Smooth muscle cell (in vitro differentiated cells): Measurements from ENCODE around the gene STARD3. TPM values are rescaled to one million over a fixed set of nuclear protein-coding genes. Genes with fewer than 3 reads are reported as not detected.
A peak's percentile ranks its signal among the peaks of the same experiment; 100 is the strongest.

Experiments used
- DNase-seq: peaks from one replicate; lab custom pipeline; 2025; ENCODE audit not compliant: unreplicated experiment; lab: John Stamatoyannopoulos, UW
- H2AFZ ChIP-seq: fragments of 200-600 bp; sonication (generic); 2 replicates; pipeline ENCODE4 v1.6.0; 2016; ENCODE audit warnings: antibody characterized with exemption, low read depth, mild to moderate bottlenecking
- H3F3A ChIP-seq: fragments of 200-600 bp; sonication (generic); 2 replicates; pipeline ENCODE4 v1.6.0; 2017; ENCODE audit warnings: antibody characterized with exemption, low read depth
- H3K27ac ChIP-seq: fragments of 200-600 bp; sonication (generic); 2 replicates; pipeline ENCODE4 v1.5.1; 2016; ENCODE audit warnings: low read depth, mild to moderate bottlenecking
- H3K27me3 ChIP-seq: fragments of 200-600 bp; sonication (generic); 2 replicates; pipeline ENCODE4 v1.6.1; 2016; ENCODE audit warnings: low read depth, mild to moderate bottlenecking
- H3K36me3 ChIP-seq: fragments of 200-600 bp; sonication (generic); 2 replicates; pipeline ENCODE4 v1.5.1; 2016; ENCODE audit warnings: low read depth
- H3K4me1 ChIP-seq: fragments of 200-600 bp; sonication (generic); 2 replicates; pipeline ENCODE4 v1.5.1; 2016; ENCODE audit warnings: low read depth
- H3K4me2 ChIP-seq: fragments of 200-600 bp; sonication (generic); 2 replicates; pipeline ENCODE4 v1.6.0; 2016; ENCODE audit warnings: mild to moderate bottlenecking
- H3K4me3 ChIP-seq: fragments of 200-600 bp; sonication (generic); 2 replicates; pipeline ENCODE4 v1.5.1; 2016; ENCODE audit warnings: mild to moderate bottlenecking
- H3K79me2 ChIP-seq: fragments of 200-600 bp; sonication (generic); 2 replicates; pipeline ENCODE4 v1.6.0; 2016; ENCODE audit warnings: low read depth, mild to moderate bottlenecking
- H3K9ac ChIP-seq: fragments of 200-600 bp; sonication (generic); 2 replicates; pipeline ENCODE4 v1.6.0; 2016; ENCODE audit warnings: low read depth
- H3K9me3 ChIP-seq: fragments of 200-600 bp; sonication (generic); replicated peaks from 2 replicates; pipeline ENCODE4 v1.5.1; 2016; ENCODE audit warnings: low read depth
- H4K20me1 ChIP-seq: fragments of 200-600 bp; sonication (generic); 2 replicates; pipeline ENCODE4 v1.6.0; 2016; ENCODE audit warnings: low read depth
- CTCF ChIP-seq: fragments of 200-600 bp; sonication (generic); IDR thresholded peaks from 2 replicates; pipeline ENCODE4 v1.5.1; 2017; ENCODE audit warnings: borderline replicate concordance, mild to moderate bottlenecking, antibody characterized with exemption; ENCODE audit not compliant: insufficient read depth, poor library complexity, severe bottlenecking
- WGBS: methylation state at CpG from one replicate; pipeline ENCODE4 v1.1.7; 2016; ENCODE audit warnings: low lambda C conversion rate; 5-methylcytosine and 5-hydroxymethylcytosine counted together
- polyA plus RNA-seq: library from polyadenylated mRNA; unstranded; fragments of >200 nt; fragmentation: Nextera tagmentation; extraction: Ambion mirVana; gene quantifications from 2 replicates; pipeline ENCODE4 v1.2.1, GENCODE V29; 2016
- total RNA-seq: library from RNA; depleted of rRNA; stranded (reverse); fragments of >200 nt; gene quantifications from 2 replicates; pipeline ENCODE4 v1.2.3, GENCODE V29; 2014

The STARD3 gene
- total and polyA plus RNA-seq, 2 experiments from 2014 or later, result 37.5 to 53.3 TPM

GRCh38 chr17:39626171-39627046 is 10.5 kb upstream of the STARD3 start, which contains the start of gene PPP1R1B:
Gene PPP1R1B, plus strand, starts transcription at chr17:39626952. Its CDS starts 441 bp downstream, at chr17:39627393.
- H3K27ac ChIP-seq, result no peak within 1 kb of the TSS
- DNase-seq, result no peak
- H3K9me3 ChIP-seq, result no peaks in the 10 kb centered on the region
- TF ChIP-seq CTCF, result no peak
- H3K79me2 ChIP-seq, result no peaks in the 10 kb centered on the region
- no peaks in the 10 kb centered on the region for H3K36me3 ChIP-seq
- H2AFZ ChIP-seq, result no peak within 1 kb of the TSS
- peak within 1 kb of the TSS; percentile 84 for H3K4me2 ChIP-seq
- H3K4me1 ChIP-seq, result peaks cover 14% of the 10 kb centered on the region
- peaks cover 78% of the 10 kb centered on the region for H3K27me3 ChIP-seq
- 14% methylated on average over 24 of the region's 29 CpGs for WGBS
- no peaks in the 10 kb centered on the region for H4K20me1 ChIP-seq
- no peak within 1 kb of the TSS for H3K9ac ChIP-seq
- H3K4me3 ChIP-seq, result peak within 1 kb of the TSS; percentile 49
- peaks cover 3% of the 10 kb centered on the region for H3F3A ChIP-seq

- Histone ChIP-seq H3F3A (peaks cover 3% of the 10 kb centered on the region), H3K9ac (no peak overlapping the region), H2AFZ (no peak overlapping the region), H3K4me2 (peak overlapping the region; percentile 84), H4K20me1 (no peaks in the 10 kb centered on the region), H3K27me3 (peaks cover 81% of the 10 kb centered on the region), H3K9me3 (no peaks in the 10 kb centered on the region), H3K79me2 (no peaks in the 10 kb centered on the region), H3K36me3 (no peaks in the 10 kb centered on the region), H3K4me3 (peak overlapping the region; percentile 49), H3K4me1 (peaks cover 14% of the 10 kb centered on the region), H3K27ac (no peak overlapping the region)
- 4% methylated on average over 42 of the region's 72 CpGs for WGBS
- no peak for DNase-seq
- no peak for TF ChIP-seq CTCF
Measured at GRCh38 chr17:39627047-39627711, 9.8 kb upstream of the STARD3 start.

- peak overlapping the region; percentile 49 for H3K4me3 ChIP-seq
- no peak overlapping the region for H2AFZ ChIP-seq
- TF ChIP-seq CTCF, result no peak
- 33% methylated on average over 13 of the region's 16 CpGs for WGBS
- peaks cover 14% of the 10 kb centered on the region for H3K4me1 ChIP-seq
- no peak for DNase-seq
- H3K4me2 ChIP-seq, result peak overlapping the region; percentile 84
- H3K79me2 ChIP-seq, result no peaks in the 10 kb centered on the region
- H4K20me1 ChIP-seq, result no peaks in the 10 kb centered on the region
- no peaks in the 10 kb centered on the region for H3K9me3 ChIP-seq
- no peaks in the 10 kb centered on the region for H3K36me3 ChIP-seq
- H3F3A ChIP-seq, result no peaks in the 10 kb centered on the region
- H3K27ac ChIP-seq, result no peak overlapping the region
- peaks cover 86% of the 10 kb centered on the region for H3K27me3 ChIP-seq
- H3K9ac ChIP-seq, result no peak overlapping the region
Measured at GRCh38 chr17:39627712-39628516, 9.0 kb upstream of the STARD3 start.
